ENCODE measurements around the gene WDR41. TPM values are rescaled to one million over a fixed set of nuclear protein-coding genes. Genes with fewer than 3 reads are reported as not detected.

Gene WDR41
- total RNA-seq, 4 donors from 2014 or later = 23.2 to 55.7 (median 33.2) TPM

- 67 to 70% methylated on average over 1 to 2 of the region's 2 CpGs for WGBS, 2 donors (ENCODE audit: low coverage in 1 of 2)
- Histone ChIP-seq H3K27me3 (no peaks in the 10 kb centered on the region), H3K4me3 (no peak overlapping the region), H3K27ac (no peak overlapping the region), H3K9me3 (no peaks in the 10 kb centered on the region), H3K36me3 (peaks cover 0 to 35% of the 10 kb centered on the region in 2 donors), H3K4me1 (peaks cover 6 to 39% (median 7%) of the 10 kb centered on the region in 3 donors)
- no peak for TF ChIP-seq CTCF (IDR thresholded peaks at IDR 0.05)
- no peak for TF ChIP-seq EP300 (IDR thresholded peaks at IDR 0.05)
- no peak for ATAC-seq
Measured at GRCh38 chr5:77426670-77427069, 65.4 kb downstream of the WDR41 start.

GRCh38 chr5:77425998-77426659 lies 66.0 kb downstream of the WDR41 start:
- 41 to 80% methylated on average over 1 to 8 of the region's 8 CpGs for WGBS, 2 donors (ENCODE audit: low coverage in 1 of 2)
- Histone ChIP-seq H3K4me3 (no peak overlapping the region), H3K36me3 (peaks cover 0 to 29% of the 10 kb centered on the region in 2 donors), H3K4me1 (peaks cover 6 to 39% (median 7%) of the 10 kb centered on the region in 3 donors), H3K9me3 (no peaks in the 10 kb centered on the region), H3K27me3 (no peaks in the 10 kb centered on the region), H3K27ac (no peak overlapping the region)
- no peak for TF ChIP-seq EP300 (IDR thresholded peaks at IDR 0.05)
- TF ChIP-seq CTCF (IDR thresholded peaks at IDR 0.05) = no peak
- no peak for TF ChIP-seq POLR2A (IDR thresholded peaks at IDR 0.05)
- no peak for TF ChIP-seq POLR2AphosphoS5 (IDR thresholded peaks at IDR 0.05)
- ATAC-seq = peak; percentile 17

GRCh38 chr5:77425420-77425819 lies 66.7 kb downstream of the WDR41 start:
- 71 to 86% methylated on average over 3 to 4 of the region's 5 CpGs for WGBS, 2 donors (ENCODE audit: low coverage in 1 of 2)

GRCh38 chr5:77424921-77425320 lies 67.2 kb downstream of the WDR41 start:
- Histone ChIP-seq H3K27ac (no peak overlapping the region), H3K4me1 (peaks cover 6 to 39% (median 7%) of the 10 kb centered on the region in 3 donors), H3K36me3 (peaks cover 0 to 20% of the 10 kb centered on the region in 2 donors), H3K27me3 (no peaks in the 10 kb centered on the region), H3K9me3 (no peaks in the 10 kb centered on the region), H3K4me3 (no peak overlapping the region)
- TF ChIP-seq POLR2AphosphoS5 (IDR thresholded peaks at IDR 0.05) (no peak), EP300 (IDR thresholded peaks at IDR 0.05) (no peak), CTCF (IDR thresholded peaks at IDR 0.05) (no peak), POLR2A (IDR thresholded peaks at IDR 0.05) (no peak)
- WGBS, 2 donors (ENCODE audit: low coverage in 1 of 2) = 70 to 100% methylated on average over 2 of the region's 2 CpGs
- no peak for ATAC-seq

More at GRCh38 chr5:77425420-77425819, 66.7 kb downstream of the WDR41 start:
- no peak overlapping the region for H3K27ac ChIP-seq
- H3K4me3 ChIP-seq = no peak overlapping the region
- H3K4me1 ChIP-seq = peaks cover 6 to 39% (median 7%) of the 10 kb centered on the region in 3 donors
- no peaks in the 10 kb centered on the region for H3K27me3 ChIP-seq
- peak; percentile 68 for ATAC-seq
- TF ChIP-seq EP300 (IDR thresholded peaks at IDR 0.05) (no peak), POLR2A (IDR thresholded peaks at IDR 0.05) (no peak), POLR2AphosphoS5 (IDR thresholded peaks at IDR 0.05) (no peak), CTCF (IDR thresholded peaks at IDR 0.05) (no peak)
- H3K9me3 ChIP-seq = no peaks in the 10 kb centered on the region
- H3K36me3 ChIP-seq = peaks cover 0 to 22% of the 10 kb centered on the region in 2 donors
